ENCODE results near the gene SLC25A19. TPM values are rescaled to one million over a fixed set of nuclear protein-coding genes. Genes with fewer than 3 reads are reported as not detected.
A peak's percentile ranks its signal among the peaks of the same experiment; 100 is the strongest.

Gene SLC25A19
- total and polyA plus RNA-seq, 2 donors (not counting 1 experiment from before 2014, with no cell fraction given): 36.8 to 46.4 TPM

GRCh38 chr17:75241502-75241901, 47.7 kb downstream of the SLC25A19 start:
- no peak overlapping the region for H3K4me2 ChIP-seq (replicated peaks; ENCODE audit: low read depth, low read length, poor library complexity, severe bottlenecking)
- POLR2A ChIA-PET: interaction anchor here (1.3 to 1.5 kb wide), 2 partner anchors 20 to 29 kb away, joined by 6 to 19 read pairs; partner anchors contain the start of genes GGA3, MIF4GD and MRPS7
- peak overlapping the region; percentile 94 for H3K27ac Mint-ChIP-seq
- H3K27ac ChIP-seq (ENCODE audit: low read length in 2 of 2): peak overlapping the region; percentile 36 to 80
- DNase-seq (no peak), ATAC-seq (ENCODE audit: low read depth) (no peak)
- peaks cover 13 to 61% of the 10 kb centered on the region in 2 donors for H3K4me1 ChIP-seq (ENCODE audit: control insufficient read depth in 2 of 2, insufficient read depth in 2 of 2, low read length in 2 of 2)
- peaks cover 6 to 94% of the 10 kb centered on the region in 2 experiments for H3K36me3 ChIP-seq (replicated peaks in 1 of 2; ENCODE audit: control extremely low read depth in 1 of 2, control insufficient read depth in 1 of 2, extremely low read depth in 1 of 2, insufficient read depth in 2 of 2, low read length in 1 of 2)
- 93% methylated on average over 9 of the region's 9 CpGs for WGBS (ENCODE audit: insufficient coverage)
- no peaks in the 10 kb centered on the region for H3K27me3 Mint-ChIP-seq
- no peak overlapping the region for H2AFZ ChIP-seq (ENCODE audit: insufficient read depth, low read depth, low read length, poor library complexity, severe bottlenecking)
- no peak overlapping the region for H3K4me3 ChIP-seq (ENCODE audit: control extremely low read depth in 1 of 5, extremely low read depth in 1 of 5, insufficient read depth in 1 of 5, low read depth in 2 of 5, low read length in 4 of 5)
- no peak overlapping the region for H3K4me3 Mint-ChIP-seq
- CTCF ChIA-PET: interaction anchor here (1.3 to 3.6 kb wide), 4 partner anchors 9 to 48 kb away, joined by 3 to 22 read pairs (median 18); partner anchors contain the start of genes MIF4GD and SLC25A19
- H3K79me2 ChIP-seq (ENCODE audit: control insufficient read depth, insufficient read depth, low read length): peaks cover 16% of the 10 kb centered on the region
- H3K9me3 Mint-ChIP-seq (ENCODE audit: insufficient read depth): no peaks in the 10 kb centered on the region
- peaks cover 4% of the 10 kb centered on the region for H4K20me1 ChIP-seq (ENCODE audit: control insufficient read depth, insufficient read depth, low read length, poor library complexity, severe bottlenecking)
- intact Hi-C loops (cut with micrococcal nuclease): no loop called here
- no peaks in the 10 kb centered on the region for H3K9me3 ChIP-seq (ENCODE audit: control extremely low read depth in 1 of 3, control insufficient read depth in 2 of 3, insufficient read depth in 1 of 3, low read length in 2 of 3)
- no peaks in the 10 kb centered on the region for H3K27me3 ChIP-seq (replicated peaks in 1 of 4; ENCODE audit: control extremely low read depth in 1 of 4, control insufficient read depth in 3 of 4, insufficient read depth in 4 of 4, low read length in 3 of 4)
- peaks cover 40% of the 10 kb centered on the region for H3K4me1 Mint-ChIP-seq
- TF ChIP-seq, protein P1, sequence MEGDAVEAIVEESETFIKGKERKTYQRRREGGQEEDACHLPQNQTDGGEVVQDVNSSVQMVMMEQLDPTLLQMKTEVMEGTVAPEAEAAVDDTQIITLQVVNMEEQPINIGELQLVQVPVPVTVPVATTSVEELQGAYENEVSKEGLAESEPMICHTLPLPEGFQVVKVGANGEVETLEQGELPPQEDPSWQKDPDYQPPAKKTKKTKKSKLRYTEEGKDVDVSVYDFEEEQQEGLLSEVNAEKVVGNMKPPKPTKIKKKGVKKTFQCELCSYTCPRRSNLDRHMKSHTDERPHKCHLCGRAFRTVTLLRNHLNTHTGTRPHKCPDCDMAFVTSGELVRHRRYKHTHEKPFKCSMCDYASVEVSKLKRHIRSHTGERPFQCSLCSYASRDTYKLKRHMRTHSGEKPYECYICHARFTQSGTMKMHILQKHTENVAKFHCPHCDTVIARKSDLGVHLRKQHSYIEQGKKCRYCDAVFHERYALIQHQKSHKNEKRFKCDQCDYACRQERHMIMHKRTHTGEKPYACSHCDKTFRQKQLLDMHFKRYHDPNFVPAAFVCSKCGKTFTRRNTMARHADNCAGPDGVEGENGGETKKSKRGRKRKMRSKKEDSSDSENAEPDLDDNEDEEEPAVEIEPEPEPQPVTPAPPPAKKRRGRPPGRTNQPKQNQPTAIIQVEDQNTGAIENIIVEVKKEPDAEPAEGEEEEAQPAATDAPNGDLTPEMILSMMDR (IDR thresholded peaks at IDR 0.05): no peak
- TF ChIP-seq EZH2 (IDR thresholded peaks at IDR 0.05; ENCODE audit: borderline replicate concordance, insufficient read depth, low read depth, low read length, poor library complexity, severe bottlenecking): no peak
- H3K9ac ChIP-seq (ENCODE audit: low read length): no peak overlapping the region

- Mint-ChIP-seq H3K4me3 (no peak overlapping the region), H3K27ac (no peak overlapping the region), H3K9me3 (ENCODE audit: insufficient read depth) (no peaks in the 10 kb centered on the region), H3K4me1 (peaks cover 40% of the 10 kb centered on the region), H3K27me3 (no peaks in the 10 kb centered on the region)
- ChIA-PET POLR2A (no interaction called here), CTCF (interaction anchor here (2.1 to 3.8 kb wide), 6 partner anchors 9 to 280 kb away, joined by 6 to 25 read pairs (median 18); partner anchors contain the start of genes GGA3, MIF4GD and MRPS7)
- TF ChIP-seq, protein P1 (IDR thresholded peaks at IDR 0.05): no peak
- no peak for TF ChIP-seq EZH2 (IDR thresholded peaks at IDR 0.05; ENCODE audit: borderline replicate concordance, insufficient read depth, low read depth, low read length, poor library complexity, severe bottlenecking)
- H3K27me3 ChIP-seq (replicated peaks in 1 of 4; ENCODE audit: control extremely low read depth in 1 of 4, control insufficient read depth in 3 of 4, insufficient read depth in 4 of 4, low read length in 3 of 4): no peaks in the 10 kb centered on the region
- ATAC-seq (ENCODE audit: low read depth) (no peak), DNase-seq (no peak)
- H3K27ac ChIP-seq (ENCODE audit: low read length in 2 of 2): peak overlapping the region; percentile 36 to 80
- no peak overlapping the region for H2AFZ ChIP-seq (ENCODE audit: insufficient read depth, low read depth, low read length, poor library complexity, severe bottlenecking)
- WGBS (ENCODE audit: insufficient coverage): 100% methylated on average over 4 of the region's 7 CpGs
- H3K4me1 ChIP-seq (ENCODE audit: control insufficient read depth in 2 of 2, insufficient read depth in 2 of 2, low read length in 2 of 2): peaks cover 13 to 61% of the 10 kb centered on the region in 2 donors
- intact Hi-C loops (cut with micrococcal nuclease): no loop called here
- no peak overlapping the region for H3K9ac ChIP-seq (ENCODE audit: low read length)
- no peak overlapping the region for H3K4me3 ChIP-seq (ENCODE audit: control extremely low read depth in 1 of 5, extremely low read depth in 1 of 5, insufficient read depth in 1 of 5, low read depth in 2 of 5, low read length in 4 of 5)
- H3K9me3 ChIP-seq (ENCODE audit: control extremely low read depth in 1 of 3, control insufficient read depth in 2 of 3, insufficient read depth in 1 of 3, low read length in 2 of 3): no peaks in the 10 kb centered on the region
- peaks cover under 1% of the 10 kb centered on the region for H4K20me1 ChIP-seq (ENCODE audit: control insufficient read depth, insufficient read depth, low read length, poor library complexity, severe bottlenecking)
- peaks cover 6 to 94% of the 10 kb centered on the region in 2 experiments for H3K36me3 ChIP-seq (replicated peaks in 1 of 2; ENCODE audit: control extremely low read depth in 1 of 2, control insufficient read depth in 1 of 2, extremely low read depth in 1 of 2, insufficient read depth in 2 of 2, low read length in 1 of 2)
- no peak overlapping the region for H3K4me2 ChIP-seq (replicated peaks; ENCODE audit: low read depth, low read length, poor library complexity, severe bottlenecking)
- H3K79me2 ChIP-seq (ENCODE audit: control insufficient read depth, insufficient read depth, low read length): peaks cover 12% of the 10 kb centered on the region
These were observed 48.1 kb downstream of the SLC25A19 start for GRCh38 chr17:75241143-75241430.

Measured in B cell (primary cell).